Posterior cingulate gyrus (tissue), 11 donors: ENCODE results near the gene S1PR1.
"Not testable (repeated sequence)": the region's sequence is repeated elsewhere in the genome, so short reads cannot be mapped to it uniquely, and the experiment has no call there.

Experiments used
- DNase-seq, 10 donors: peaks; one replicate each; pipeline versions ENCODE4 v3.0.0 to v3.0.0-alpha.2; 2020 to 2021; ENCODE audit warnings: mixed read lengths in 3 of 10
- intact Hi-C: fragments of 100-400 bp; cut with DNase I; formaldehyde crosslinking; loops from one replicate; pipeline ENCODE4 v1.15.1; 2023

S1PR1 gene

DNA sequence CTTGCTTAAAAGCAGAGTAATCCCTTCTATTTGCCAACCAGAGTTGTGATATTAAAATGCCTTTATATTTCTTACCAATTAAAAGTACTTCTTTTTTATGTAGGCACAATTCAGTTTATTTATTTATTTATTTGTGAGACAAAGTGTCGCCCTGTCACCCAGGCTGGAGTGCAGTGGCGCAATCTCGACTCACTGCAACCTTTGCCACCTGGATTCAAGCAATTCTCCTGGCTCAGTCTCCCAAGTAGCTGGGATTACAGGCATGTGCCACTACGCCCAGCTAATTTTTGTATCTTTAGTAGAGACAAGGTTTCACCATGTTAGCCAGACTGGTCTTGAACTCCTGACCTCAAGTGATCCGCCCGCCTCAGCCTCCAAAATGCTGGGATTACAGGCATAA is 17.9 kb upstream of the S1PR1 start:
- intact Hi-C loops, DNase-seq: not testable (repeated sequence)

GRCh38 chr1:101219924-101220870 is 16.6 kb upstream of the S1PR1 start:
- DNase-seq = peak in 5 of 10 donors; percentile 20 to 85 (median 52)
- intact Hi-C loops = no loop called here

DNA sequence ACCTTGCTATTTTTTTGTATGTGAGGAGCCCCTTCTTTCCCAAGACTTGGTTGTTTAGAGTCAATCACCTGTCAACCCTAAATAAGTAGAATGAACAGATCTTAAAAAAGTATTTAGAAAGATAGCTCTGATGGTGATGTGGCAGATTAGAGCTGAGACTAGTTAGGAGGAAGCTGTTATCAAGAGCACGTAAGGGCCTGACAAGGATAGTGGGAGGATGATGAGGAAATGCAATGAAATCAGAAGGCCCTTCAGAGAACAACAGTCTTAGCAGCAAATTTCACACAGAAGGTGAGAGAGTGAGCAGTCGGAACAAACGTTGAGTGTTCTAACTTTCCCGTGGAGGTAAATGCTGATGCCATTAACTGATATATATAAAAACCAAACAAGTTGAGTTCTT is 15.9 kb upstream of the S1PR1 start:
- intact Hi-C loops = no loop called here
- DNase-seq = no peak

GRCh38 chr1:101221945-101222429 is 14.8 kb upstream of the S1PR1 start:
- no peak for DNase-seq
- intact Hi-C loops = no loop called here

GRCh38 chr1:101227837-101228236 is 9.0 kb upstream of the S1PR1 start:
- no peak for DNase-seq

DNA sequence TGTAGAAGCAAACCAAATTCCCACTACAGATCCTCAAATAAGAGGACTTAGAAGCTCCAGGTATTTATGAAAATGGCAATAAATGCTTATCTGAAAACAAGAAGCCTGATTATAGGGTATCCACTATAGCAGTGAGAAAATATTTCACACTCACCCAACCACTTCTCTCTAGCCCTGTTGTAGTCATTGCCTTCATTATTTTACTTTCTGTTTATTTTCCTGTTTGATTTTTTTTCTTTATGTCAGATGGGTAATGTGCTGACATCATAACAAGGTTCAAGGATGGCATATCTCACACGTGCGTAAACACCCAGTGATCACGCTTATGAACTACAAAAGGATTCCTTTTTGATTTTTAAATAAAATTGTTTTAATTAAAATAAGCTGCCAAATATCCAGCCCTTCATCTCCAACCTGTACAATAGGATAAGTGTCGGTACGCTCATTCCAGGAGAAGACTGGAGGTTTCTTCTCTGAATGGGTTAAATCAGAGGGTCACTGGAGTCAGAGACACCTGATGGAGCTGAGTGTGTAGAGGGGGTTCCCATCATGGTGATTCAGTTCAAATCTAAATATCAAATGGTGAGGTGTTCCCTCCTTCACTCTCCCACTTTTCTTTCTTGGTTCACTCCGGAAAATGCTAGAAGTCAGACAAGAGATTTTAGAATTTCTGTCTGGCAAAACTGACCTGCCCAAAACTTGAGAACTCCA is 8.2 kb upstream of the S1PR1 start:
- intact Hi-C loops = no loop called here

More at GRCh38 chr1:101227837-101228236, 9.0 kb upstream of the S1PR1 start:
- intact Hi-C loops = no loop called here

DNA sequence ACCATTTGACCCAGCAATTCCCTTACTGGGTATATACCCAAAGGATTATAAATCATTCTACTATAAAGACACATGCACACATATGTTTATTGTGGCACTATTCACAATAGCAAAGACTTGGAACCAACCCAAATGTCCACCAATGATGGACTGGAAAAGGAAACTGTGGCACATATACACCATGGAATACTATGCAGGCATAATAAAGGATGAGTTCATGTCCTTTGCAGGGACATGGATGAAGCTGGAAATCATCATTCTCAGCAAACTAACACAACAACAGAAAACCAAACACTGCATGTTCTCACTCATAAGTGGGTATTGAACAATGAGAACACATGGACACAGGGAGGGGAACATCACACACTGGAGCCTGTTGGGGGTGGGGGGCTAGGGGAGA is 4.6 kb upstream of the S1PR1 start:
- intact Hi-C loops = loop anchor here (10.0 kb wide), 1 partner anchor 207 kb away; the partner anchor contains the start of gene DPH5
- DNase-seq = not testable (repeated sequence)

More for the DNA sequence above, 8.2 kb upstream of the S1PR1 start:
- no peak for DNase-seq

GRCh38 chr1:101233495-101233894 is 3.3 kb upstream of the S1PR1 start:
- intact Hi-C loops = loop anchor here (10.0 kb wide), 1 partner anchor 209 kb away; the partner anchor contains the start of gene DPH5
- no peak for DNase-seq

GRCh38 chr1:101235216-101235695 is 1.6 kb upstream of the S1PR1 start:
- DNase-seq = no peak
- intact Hi-C loops = loop anchor here (5.0 to 10.0 kb wide), 3 partner anchors 98 to 313 kb away; partner anchors contain the start of gene DPH5

- intact Hi-C loops = loop anchor here (5.0 to 10.0 kb wide), 3 partner anchors 99 to 314 kb away; partner anchors contain the start of gene DPH5
- peak in 6 of 10 donors; percentile 7 to 84 (median 32) for DNase-seq
These were observed 913 bp upstream of the S1PR1 start for GRCh38 chr1:101235696-101236515.

GRCh38 chr1:101237229-101237837 is 514 bp downstream of the S1PR1 start:
- DNase-seq = no peak
- intact Hi-C loops = loop anchor here (5.0 to 10.0 kb wide), 3 partner anchors 100 to 315 kb away; partner anchors contain the start of gene DPH5

DNA sequence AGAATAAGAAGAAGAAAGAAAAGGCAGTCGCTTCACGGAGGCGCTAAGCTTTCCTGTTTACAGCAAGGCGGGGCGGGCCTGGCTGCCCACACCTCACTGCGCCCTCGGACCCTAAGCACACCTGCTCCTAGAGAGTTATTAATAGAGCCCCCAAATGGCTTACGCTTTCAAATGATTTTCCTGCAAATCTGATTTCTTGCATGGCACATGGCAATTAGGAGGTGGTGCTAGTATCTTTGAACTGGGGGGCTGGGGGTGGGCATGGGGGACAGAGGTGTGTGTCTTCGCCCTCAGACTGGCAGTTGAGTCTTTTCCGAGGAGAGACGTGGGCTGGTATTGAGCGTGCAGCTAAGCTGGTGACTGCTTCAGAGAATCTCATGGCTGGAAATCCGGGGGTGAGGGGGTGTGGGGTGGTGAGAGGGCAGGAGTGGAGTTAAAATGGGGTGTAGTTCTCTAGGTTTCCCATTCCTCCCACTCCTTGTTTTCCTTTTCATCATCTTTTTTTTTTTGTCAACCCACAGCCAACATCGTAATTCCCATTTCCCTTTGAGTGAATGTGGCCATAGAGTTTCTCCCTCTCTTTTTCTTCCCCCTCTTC is 1.3 kb downstream of the S1PR1 start:
- no peak for DNase-seq
- intact Hi-C loops = loop anchor here (5.0 to 10.0 kb wide), 3 partner anchors 101 to 316 kb away; partner anchors contain the start of gene DPH5

DNA sequence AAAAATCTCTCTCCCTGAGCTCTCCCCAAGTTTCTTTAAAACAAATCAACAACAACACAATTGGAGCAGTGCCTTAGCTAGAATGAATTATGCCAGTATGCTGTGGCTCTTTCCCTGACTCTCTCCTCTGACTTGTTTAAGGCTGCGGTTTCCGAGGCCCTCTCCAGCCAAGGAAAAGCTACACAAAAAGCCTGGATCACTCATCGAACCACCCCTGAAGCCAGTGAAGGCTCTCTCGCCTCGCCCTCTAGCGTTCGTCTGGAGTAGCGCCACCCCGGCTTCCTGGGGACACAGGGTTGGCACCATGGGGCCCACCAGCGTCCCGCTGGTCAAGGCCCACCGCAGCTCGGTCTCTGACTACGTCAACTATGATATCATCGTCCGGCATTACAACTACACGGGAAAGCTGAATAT is 1.9 kb downstream of the S1PR1 start:
- DNase-seq = peak; percentile 58 to 95 (median 75)
- intact Hi-C loops = loop anchor here (5.0 to 10.0 kb wide), 3 partner anchors 101 to 316 kb away; partner anchors contain the start of gene DPH5

DNA sequence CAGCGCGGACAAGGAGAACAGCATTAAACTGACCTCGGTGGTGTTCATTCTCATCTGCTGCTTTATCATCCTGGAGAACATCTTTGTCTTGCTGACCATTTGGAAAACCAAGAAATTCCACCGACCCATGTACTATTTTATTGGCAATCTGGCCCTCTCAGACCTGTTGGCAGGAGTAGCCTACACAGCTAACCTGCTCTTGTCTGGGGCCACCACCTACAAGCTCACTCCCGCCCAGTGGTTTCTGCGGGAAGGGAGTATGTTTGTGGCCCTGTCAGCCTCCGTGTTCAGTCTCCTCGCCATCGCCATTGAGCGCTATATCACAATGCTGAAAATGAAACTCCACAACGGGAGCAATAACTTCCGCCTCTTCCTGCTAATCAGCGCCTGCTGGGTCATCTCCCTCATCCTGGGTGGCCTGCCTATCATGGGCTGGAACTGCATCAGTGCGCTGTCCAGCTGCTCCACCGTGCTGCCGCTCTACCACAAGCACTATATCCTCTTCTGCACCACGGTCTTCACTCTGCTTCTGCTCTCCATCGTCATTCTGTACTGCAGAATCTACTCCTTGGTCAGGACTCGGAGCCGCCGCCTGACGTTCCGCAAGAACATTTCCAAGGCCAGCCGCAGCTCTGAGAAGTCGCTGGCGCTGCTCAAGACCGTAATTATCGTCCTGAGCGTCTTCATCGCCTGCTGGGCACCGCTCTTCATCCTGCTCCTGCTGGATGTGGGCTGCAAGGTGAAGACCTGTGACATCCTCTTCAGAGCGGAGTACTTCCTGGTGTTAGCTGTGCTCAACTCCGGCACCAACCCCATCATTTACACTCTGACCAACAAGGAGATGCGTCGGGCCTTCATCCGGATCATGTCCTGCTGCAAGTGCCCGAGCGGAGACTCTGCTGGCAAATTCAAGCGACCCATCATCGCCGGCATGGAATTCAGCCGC is 2.5 kb downstream of the S1PR1 start:
- no peak for DNase-seq
- intact Hi-C loops = loop anchor here (5.0 to 10.0 kb wide), 3 partner anchors 102 to 317 kb away; partner anchors contain the start of gene DPH5

DNA sequence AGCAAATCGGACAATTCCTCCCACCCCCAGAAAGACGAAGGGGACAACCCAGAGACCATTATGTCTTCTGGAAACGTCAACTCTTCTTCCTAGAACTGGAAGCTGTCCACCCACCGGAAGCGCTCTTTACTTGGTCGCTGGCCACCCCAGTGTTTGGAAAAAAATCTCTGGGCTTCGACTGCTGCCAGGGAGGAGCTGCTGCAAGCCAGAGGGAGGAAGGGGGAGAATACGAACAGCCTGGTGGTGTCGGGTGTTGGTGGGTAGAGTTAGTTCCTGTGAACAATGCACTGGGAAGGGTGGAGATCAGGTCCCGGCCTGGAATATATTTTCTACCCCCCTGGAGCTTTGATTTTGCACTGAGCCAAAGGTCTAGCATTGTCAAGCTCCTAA is 3.2 kb downstream of the S1PR1 start:
- no peak for DNase-seq
- intact Hi-C loops = no loop called here

DNA sequence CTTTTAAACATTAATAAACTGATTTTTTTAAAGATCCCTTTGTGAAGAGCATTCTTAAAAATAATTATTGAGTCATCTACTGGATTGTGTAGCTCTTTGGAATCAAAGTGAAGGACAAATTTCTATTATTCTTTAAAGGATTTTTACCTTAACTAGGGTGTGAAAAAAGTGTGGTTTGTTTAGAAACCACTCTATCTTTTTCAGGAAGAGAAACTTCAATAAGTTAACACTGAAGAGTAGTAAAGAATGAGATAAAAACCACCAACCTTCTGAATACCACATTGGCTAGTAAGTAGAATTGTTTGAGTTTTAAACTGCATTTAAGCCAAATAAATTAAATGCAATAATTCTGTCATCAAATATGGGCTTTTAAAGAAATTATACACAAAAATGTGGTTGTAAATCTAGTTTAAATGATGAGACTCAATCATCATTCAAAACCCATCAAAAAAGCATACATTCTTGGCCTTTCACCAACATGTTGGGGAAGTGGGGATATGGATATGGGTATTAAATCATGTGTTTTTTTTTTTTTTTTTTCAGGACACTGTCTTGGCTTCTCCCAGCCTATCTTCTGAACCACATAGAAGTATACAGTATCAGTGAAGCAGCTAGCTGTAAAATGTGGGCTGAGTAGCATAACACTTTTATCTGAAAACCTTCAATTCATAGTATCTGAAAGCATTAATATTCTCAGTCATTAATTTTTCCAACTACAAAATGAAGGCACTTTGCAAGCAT is 4.8 kb downstream of the S1PR1 start:
- no peak for DNase-seq
- intact Hi-C loops = no loop called here
